ENCODE results near the gene E2F3. TPM values are rescaled to one million over a fixed set of nuclear protein-coding genes. Genes with fewer than 3 reads are reported as not detected.

The E2F3 gene
- total RNA-seq, 1 donor from 2014 or later = 8.6 TPM

DNA sequence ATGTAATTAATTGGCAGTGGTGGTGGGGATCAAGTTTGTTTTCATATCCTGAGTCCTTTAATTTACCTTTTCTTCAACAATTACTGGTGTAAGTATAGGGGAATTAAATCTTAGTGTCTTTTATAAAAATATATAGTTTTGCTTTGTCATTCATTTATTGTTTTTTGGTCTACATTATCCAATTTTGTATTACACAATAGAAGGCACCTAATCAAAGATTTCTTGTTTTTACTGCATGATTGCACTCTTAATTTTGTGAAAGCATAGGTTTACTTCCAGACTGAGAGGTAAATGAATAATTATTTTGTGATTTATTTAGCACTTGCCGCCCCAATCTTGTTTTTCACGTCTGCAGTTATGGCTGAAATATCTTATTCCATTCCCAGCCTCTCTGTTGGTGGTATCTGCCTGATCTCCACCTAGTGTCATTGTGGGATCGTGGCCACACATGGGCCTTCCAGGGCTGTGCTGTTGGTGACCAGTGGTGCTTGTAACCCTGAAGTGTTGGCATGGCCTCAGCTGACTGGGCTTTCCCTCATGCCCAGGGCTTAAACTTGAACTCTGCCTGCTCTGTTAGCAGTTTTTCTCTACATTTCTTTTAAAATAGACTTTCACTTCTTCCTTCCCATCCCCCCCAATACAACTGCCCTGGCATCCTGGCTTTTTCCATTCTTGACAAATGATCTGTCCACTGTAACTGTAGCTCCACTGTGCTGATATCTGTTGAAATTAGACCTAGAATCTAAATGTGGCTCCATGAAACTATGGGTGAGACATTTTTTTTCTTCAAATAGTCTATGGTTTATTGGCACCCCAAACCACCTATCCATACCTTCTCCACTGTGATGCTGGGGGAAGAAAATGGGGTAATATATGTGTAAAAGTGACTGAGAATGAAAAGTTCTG lies 24.8 kb downstream of the E2F3 start:
- intact Hi-C loops (cut with DNase I) = no loop called here
- no peak for DNase-seq (ENCODE audit: low spot score)

DNA sequence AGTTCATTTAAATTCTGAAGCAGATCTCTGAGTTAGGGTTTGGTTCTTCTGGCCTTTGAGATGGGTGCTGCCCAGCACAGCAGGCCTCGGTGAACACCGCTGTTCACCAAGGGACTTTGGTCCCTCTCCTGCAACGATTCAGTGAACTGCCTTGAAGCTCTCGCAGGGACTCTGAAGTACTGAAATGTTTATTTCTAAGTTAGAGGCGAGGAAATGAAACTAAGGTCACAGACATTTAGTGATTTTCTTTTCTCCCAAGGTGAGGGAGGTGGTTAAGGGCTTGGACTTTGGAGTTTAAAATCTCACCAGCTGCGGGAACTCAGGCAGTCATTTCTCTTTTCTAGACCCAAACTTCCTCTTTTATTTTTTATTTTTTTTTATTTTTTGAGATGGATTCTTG lies 26.2 kb downstream of the E2F3 start:
- DNase-seq (ENCODE audit: low spot score) = no peak
- intact Hi-C loops (cut with DNase I) = no loop called here

DNA sequence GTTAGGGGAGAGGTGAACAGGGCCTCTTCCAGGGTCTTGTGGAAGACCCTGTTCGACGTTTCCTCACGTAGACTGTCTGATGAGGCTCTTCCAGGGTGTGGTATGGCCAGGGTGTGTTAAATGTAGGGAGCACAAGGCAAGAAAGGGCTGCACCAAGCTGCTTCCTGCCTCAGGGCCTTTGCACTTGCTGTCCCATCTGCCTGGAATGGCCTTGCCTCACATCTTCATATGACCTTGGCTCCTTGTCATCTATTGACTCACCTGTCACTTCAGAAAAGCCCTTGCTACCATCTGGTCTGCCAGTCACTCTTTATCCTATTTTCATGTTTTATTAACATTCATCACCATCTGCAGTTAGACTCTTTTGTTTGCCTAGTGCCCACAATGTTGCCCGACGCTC lies 31.0 kb downstream of the E2F3 start:
- intact Hi-C loops (cut with DNase I) = no loop called here
- DNase-seq (ENCODE audit: low spot score) = no peak

DNA sequence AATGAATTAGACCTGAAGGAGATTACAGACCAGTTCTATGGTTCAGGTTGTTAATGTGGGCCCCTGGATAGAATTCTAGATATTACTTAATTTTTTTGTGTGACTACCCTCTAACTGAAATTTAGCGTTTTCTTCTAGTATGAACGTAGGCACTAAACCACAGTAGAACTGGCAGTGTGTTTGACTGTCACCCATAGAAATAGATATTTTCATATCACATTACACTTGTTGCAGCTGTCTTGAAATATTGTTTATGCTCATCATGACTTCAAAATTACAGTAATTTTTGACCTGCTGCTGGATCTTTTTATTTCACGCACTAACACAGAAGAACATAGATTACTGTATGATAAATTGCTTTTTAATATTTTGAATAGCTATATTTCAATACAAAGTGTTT lies 31.6 kb downstream of the E2F3 start:
- intact Hi-C loops (cut with DNase I) = no loop called here
- no peak for DNase-seq (ENCODE audit: low spot score)

DNA sequence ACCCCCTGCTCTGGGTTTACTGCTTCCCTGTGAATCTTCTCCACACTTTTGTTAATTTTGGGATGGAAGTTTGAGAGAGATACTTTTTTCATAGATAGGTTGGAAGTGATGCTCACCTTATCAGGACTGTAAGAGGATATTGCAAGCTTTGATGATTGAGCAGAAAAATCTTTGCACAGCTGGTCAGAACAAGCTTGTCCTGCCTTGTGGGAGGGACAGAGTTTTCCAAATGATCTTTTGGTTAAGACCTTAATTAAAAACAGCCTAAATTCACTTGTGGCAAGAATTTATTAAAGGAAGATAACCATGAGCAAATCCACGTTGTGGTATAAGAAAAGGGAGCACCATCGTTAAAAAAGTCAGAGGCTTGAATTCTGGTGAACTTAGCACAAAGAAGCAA lies 32.2 kb downstream of the E2F3 start:
- intact Hi-C loops (cut with DNase I) = no loop called here
- no peak for DNase-seq (ENCODE audit: low spot score)

DNA sequence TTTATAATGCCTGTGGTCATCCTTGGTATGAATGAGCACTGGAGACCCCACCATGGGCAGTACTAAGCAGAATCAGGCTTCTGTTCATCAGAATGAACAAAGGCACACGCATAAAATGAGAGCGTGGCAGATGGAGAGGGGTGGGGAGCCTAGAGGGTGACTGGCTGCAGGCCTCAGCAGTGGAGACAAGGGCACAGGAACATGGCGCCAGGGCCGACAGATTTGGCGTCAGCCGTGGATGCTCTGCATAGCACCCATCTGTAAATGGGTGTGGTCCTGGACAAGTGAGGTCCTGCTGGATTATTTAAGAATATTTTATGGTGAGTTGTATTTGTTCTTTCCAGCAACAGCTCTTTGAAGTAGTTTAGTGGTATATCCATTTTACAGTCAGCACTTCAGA lies 33.1 kb downstream of the E2F3 start:
- no peak for DNase-seq (ENCODE audit: low spot score)
- intact Hi-C loops (cut with DNase I) = no loop called here

DNA sequence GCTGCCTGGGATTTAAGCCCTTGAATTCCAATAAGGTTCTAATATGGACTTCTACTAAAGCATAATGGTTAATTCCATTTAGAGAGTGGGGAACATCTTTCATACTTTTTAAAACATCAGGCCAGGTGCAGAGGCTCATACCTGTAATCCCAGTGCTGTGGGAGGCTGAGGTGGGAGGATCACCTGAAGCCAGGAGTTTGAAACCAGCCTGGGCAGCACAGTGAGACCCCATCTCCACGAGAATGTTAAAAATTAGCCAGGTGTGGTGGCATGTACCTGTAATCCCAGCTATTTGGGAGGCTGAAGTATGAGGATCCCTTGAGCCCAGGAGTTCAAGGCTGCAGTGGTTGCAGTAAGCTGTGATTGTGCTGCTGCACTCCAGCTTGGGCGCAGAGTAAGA lies 35.0 kb downstream of the E2F3 start:
- intact Hi-C loops (cut with DNase I) = no loop called here
- DNase-seq (ENCODE audit: low spot score) = no peak

DNA sequence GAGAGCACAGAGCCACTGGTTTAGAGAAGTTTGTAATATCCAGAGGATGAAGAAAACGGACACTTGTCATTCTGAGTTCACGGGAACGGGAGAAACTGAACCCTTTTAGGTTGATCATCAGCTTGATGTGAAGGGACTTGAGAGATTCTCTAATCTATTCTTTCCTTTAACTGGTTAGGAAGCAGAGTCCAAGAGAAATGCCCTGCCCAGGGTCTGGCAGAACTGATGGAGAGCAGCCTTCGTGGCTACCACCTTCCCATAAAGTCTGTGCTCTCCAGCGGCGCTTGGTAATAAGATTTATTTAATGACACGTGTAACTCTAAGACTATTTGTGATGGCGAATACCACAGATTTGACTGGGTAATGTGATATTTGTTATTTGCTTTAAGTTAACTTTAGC lies 36.0 kb downstream of the E2F3 start:
- intact Hi-C loops (cut with DNase I) = no loop called here
- DNase-seq (ENCODE audit: low spot score) = no peak

DNA sequence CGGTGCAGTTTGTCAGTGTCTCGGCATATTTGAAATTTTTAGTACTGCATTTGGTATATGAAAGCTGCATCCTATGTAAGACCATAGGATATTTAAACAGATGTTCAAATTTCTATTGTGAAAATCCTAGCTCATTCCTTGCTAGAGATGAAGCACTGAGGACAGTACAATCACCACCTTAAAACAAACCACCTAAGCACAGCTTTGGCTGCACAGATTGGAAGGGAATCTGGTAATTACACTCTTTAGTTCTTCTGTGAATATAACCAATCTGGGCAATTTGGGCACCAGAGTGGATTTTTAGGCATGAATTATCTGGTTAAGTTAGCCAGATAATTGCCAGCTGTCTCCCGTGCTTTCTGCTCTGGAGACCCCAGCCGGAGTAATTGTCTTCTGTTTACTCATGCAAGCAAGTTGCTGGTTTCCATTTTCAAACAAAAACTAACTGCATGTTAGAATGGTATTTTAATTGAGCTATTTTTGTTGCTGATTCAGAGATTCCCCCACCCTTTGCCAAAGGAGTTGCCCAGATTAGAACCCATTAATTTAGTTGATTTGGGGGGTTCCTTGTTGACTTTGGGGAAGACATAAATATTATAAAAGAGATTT lies 36.9 kb downstream of the E2F3 start:
- DNase-seq (ENCODE audit: low spot score) = no peak
- intact Hi-C loops (cut with DNase I) = no loop called here

DNA sequence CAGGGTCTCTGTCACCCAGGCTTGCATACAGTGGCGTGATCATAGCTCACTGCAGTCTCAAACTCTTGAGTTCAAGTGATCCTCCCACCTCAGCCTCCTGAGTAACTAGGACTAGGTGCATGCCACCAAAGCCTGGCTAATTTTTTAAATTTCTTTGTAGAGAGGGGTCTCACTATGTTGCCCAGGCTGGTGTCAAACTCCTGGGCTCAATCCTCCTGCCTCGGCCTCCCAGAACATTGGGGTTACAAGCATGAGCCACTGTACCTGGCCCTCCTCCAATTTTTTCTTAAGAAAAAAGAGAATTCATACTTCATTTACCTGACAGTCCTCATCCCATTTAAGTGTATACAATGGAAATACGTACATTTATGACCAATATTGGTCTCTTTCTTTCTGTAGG lies 37.9 kb downstream of the E2F3 start:
- DNase-seq (ENCODE audit: low spot score) = no peak
- intact Hi-C loops (cut with DNase I) = no loop called here

DNA sequence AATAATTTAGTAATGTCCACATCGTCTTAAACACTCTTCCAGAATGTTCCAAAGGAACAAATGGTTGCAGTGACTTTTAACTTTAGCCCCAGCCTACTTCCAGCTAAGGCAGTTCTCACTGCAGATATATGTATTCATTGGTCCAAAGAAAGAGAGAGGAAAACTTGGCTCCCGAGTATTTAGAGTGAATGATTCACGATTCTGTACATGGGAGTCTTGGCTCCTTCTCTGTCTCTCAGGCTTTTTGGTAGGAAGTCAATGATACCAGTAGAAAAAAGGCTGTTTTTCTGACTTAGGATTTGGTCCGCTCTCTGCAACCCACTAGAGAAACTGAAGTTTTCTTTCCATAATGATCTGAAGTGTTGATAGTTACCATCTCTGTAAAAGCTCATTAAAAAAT lies 38.6 kb downstream of the E2F3 start:
- DNase-seq (ENCODE audit: low spot score) = no peak
- intact Hi-C loops (cut with DNase I) = no loop called here

DNA sequence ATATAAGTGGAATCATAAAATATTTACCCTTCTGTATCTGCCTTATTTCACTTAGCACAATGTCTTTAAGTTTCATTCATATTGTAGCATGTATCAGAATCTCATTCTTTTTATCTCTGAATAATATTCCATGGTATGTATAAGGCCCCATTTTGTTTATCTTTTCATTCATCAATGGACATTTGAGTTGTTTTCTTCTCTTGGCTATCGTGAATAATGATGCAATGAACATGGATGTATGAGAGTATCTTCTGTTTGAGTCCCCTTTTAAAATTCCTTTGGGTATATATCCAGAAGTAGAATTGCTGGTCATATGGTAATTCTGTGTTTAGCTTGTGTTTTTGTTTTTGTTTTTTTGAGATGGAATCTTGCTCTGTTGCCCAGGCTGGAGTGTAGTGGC lies 39.6 kb downstream of the E2F3 start:
- no peak for DNase-seq (ENCODE audit: low spot score)
- intact Hi-C loops (cut with DNase I) = no loop called here

DNA sequence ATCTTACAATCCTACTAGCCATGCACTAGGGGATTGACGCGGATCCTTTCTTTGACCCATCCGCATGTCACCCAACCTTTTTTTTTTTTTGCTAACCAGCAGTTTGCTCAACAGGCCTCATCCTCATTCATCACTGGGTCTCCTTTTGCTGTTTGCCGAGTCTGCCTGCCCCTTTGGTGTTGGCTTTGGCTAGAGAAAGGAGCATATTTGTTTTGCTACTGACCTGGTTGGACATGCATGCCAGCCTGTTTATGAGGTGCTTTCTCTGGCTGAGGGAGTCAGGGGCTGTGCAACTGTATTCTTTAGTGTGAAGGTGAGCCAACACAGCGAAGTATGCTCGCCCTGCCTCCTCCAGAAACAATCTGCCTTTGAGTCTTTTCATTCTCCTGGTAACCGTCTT lies 40.2 kb downstream of the E2F3 start:
- no peak for DNase-seq (ENCODE audit: low spot score)
- intact Hi-C loops (cut with DNase I) = no loop called here

DNA sequence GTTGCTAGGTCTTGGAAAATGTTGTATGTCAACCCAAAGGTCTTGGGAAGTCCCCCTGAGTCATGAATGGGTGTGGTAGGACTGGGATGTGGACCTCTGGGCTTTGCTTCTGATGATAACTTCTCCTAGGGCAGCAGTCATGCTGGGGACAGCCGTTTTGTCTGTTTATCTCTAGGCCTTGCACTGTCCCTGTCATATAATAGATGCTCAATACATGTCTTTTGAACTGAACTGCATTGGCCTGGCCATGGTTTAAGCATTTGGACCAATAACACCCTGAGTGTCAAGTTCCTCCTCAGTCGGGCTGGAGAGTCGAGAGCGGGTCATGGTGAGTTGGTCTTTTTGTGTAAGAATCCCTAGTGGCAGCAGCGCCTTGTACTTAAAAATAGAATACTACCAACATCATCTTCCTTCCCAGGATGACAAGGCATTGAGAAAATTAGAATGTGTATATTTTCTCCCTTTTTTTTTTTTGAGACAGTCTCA lies 43.1 kb downstream of the E2F3 start:
- intact Hi-C loops (cut with DNase I) = no loop called here
- no peak for DNase-seq (ENCODE audit: low spot score)

DNA sequence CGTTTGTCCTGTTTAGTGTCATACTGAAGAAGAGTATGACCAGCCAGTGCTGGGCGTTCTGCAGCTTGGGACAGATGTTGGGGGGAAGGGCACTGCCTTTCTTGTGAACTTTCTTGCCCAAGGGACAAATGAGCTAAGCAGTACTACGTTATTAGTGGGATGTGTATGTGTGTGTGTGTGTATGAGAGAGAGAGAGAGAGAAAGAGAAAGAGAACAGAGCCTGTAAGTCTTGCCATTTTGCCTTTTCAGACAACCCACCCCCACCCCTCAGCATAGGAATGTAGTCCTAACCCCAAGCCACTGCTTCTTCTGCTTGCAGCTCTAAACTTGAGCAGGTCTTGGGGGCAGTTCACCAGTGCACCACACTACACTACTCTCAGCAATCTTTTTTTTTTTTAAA lies 45.5 kb downstream of the E2F3 start:
- intact Hi-C loops (cut with DNase I) = no loop called here

DNA sequence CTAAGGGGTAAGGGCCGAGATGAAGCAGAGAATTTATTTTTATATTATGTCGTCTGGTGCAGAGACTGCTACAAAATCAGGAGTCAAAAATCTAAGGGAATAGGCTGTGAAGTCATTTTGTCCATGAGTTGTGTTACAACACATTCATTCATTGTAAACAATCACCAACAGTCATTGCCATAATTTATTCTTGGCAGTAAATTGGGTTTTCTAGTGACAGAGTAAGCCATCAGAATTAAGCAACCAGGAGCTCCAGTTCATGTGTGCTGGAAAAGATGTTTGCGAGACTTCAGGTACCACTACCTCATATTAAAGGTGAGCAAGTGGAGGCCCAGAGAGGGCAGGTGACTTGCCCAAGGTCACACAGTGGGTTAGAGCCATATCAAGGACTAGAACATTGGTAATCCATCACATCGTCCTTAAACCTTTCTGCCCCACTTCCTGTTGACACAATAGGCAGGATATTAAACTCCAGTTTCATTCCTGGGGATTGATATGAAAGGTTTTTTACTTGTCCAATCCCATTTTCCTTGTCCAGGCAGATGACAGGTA lies 46.0 kb downstream of the E2F3 start:
- no peak for DNase-seq (ENCODE audit: low spot score)
- intact Hi-C loops (cut with DNase I) = no loop called here

More for the DNA sequence above, 45.5 kb downstream of the E2F3 start:
- no peak for DNase-seq (ENCODE audit: low spot score)

DNA sequence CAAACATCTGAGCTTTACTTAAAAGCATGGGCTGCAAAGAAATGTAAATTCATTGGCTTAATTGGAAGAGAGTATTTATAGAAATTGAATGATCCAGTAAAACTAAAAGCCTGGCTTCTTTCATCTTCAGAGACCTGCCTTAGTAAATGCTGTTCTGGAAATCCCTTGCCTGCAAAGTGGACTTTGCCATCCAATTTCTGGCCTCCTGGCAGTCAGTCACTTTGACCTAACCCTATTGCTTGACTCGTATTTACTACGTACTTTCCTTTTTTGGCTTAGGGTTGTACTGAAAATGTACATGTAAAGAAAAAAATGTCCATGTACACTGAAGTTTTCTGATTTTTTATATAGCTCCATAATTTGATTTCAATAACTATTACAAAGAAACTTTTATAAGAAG lies 47.1 kb downstream of the E2F3 start:
- intact Hi-C loops (cut with DNase I) = no loop called here
- no peak for DNase-seq (ENCODE audit: low spot score)

DNA sequence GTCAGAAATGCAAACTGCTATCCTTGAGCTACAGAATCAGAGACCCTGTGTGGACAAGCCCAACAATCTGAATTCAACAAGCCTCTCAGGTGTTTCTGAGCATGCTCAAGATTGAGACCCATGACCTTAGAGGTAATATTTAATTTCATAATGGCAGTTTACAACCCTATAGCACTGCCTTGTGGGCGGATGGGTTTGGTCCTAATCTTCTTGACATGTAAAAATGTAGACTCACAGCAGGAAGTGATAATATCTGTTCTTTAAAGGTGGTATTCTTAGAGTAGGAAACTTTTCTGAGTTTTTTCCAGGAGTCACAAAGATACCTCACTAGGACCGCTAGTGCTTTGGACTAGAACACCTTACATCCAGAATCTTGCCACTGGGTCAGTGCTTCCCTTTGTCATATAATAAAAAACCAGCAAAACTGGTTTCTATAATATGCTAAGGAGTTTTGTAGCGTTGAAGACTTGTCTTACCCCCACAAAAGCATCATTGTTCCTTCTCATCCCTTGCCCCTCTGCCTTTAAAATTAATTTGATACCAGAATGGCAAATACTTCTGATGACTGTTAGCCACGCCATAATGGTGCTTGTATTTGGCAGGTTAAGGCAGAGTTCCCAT lies 52.6 kb downstream of the E2F3 start:
- intact Hi-C loops (cut with DNase I) = no loop called here
- DNase-seq (ENCODE audit: low spot score) = no peak

DNA sequence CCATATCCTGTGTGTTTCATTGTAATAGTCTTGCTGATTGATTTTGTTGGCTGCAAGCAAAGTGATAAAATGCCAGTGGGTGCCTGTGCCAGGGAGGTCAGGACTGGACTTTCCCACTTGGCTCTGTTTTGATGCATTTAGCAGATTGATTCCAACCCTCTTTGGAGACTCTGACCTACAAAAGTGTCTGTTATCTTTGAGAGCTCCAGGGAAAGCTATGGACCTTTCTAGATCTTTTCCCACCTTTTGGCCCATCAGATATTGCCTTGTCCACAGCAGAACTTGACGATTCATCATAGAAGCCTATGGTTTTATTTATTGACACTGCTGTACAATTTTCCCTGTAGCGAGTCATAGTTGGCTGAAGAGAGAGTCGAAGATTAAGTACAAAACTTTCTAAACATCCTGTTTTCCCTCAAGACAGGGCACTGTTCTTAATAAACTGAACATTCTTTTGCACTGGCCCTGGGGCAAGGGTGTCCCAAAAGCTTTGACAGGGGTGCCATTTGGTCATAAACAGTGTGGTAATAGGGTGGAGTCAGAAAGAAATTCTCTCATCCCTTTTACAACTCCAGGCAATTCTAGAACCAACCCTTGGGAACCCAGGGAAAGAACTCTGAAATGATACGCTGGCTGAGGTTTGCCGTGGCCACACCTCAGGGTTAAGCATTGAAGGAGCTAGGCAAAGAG lies 53.7 kb downstream of the E2F3 start:
- intact Hi-C loops (cut with DNase I) = no loop called here
- DNase-seq (ENCODE audit: low spot score) = no peak

Data from cardiac septum (tissue), 1 donor.